Measurements from ENCODE around the gene EIF3L.
A peak's percentile ranks its signal among the peaks of the same experiment; 100 is the strongest.

EIF3L gene

DNA sequence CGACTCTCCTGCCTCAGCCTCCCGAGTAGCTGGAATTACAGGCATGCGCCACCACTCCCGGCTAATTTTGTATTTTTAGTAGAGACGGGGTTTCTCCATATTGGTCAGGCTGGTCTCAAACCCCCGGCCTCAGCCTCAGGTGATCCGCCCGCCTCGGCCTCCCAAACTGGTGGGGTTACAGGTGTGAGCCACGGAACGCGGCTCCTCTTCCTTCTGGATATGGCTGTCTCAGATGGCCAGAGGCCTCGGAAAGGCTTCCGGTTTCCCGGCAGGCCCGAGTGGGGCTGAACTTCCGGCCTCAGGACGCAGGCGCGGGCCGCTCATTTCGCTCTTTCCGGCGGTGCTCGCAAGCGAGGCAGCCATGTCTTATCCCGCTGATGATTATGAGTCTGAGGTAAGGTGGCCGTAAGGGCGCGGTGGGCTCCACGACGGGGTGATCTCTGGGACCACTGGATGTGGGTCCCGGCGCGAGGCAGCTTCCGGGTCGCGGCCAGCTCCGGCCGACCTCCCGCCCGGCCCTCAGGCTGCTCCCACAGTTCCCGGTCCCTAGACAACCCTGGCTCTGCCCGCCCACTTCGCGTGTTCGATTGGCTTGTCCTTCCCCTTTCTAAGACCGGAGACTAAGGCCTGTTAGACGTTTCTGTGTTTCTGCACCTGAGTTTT is at the start of gene EIF3L:
TSS of gene EIF3L (plus strand) at position 331 of the 663 bp plus-strand sequence. CDS start at position 362, 31 bp downstream.
- peak; percentile 95 for DNase-seq

DNA sequence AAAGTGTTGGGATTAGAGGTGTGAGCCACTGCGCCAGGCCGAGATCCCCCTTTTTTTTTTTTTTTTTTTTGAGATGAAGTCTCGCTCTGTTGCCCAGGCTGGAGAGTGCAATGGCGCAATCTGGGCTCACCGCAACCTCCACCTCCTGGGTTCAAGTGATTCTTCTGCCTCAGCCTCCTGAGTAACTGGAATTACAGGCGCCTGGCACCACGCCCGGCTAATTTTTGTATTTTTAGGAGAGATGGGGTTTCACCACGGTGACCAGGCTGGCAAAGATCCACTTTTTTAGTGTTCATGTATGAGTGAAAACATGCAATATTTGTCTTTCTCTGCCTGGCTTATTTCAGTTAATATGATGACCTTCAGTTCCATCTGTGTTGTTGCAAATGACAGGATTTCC is 49.2 kb upstream of the EIF3L start:
- peak; percentile 25 for DNase-seq

DNA sequence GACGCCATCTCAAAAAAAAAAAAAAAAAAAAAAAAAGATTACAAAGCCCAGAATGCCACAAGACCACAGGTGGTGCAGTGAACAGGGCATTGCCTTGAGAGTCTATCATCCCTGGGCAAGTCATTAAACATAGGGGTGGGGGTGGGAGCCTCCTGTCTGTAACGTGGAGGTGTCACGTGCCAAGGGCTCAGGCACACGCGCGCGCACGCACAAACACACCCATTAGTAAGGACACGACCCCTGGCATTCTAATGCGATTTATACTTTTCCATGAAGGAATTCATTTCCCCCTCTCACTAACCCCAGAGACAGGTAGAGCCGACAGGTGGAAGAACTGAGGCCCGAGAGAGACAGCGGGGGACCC is 47.3 kb upstream of the EIF3L start:
- DNase-seq = peak; percentile 61

DNA sequence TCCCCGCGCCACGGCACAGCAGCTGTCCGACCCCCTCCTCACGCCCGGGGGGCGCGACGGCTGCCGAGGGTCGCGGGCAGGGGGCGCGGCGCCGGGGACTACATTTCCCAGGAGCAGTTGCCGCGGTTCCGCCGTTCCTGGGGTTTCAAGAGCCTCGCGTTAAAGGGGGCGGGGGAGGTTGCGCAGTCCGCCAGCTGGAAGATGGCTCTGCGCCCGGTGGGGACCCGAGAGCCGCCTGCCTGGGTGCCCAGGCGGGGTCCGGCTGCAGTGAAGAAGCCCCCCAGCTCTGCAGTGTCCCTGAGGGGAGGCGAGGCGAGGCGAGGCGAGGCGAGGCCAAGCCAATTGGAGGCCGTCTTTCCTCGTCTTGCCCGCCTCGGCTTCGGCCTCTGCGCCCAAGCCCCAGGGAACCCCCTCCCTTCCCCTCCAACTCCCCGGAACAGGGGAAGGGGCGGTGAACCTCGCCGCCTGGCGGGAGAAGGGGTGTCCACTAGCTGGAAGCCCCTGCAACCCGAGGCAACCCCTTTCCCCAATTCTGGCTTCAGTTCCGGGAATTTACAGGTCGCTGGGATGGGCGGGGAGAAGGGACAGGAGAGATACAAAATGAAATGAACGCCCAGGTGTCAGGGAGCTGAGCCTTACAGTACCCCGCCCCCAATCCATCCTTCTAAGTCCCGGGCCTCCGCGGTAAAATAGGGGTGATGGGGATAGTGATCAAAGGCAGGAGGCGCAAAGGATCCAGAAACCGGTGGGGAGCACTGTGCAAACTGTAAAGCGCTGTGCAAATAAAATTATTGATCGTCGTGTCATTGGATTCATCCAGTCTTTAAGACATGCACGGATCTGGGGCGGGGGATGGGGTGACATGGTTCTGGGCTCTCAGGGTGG is 46.7 kb upstream of the EIF3L start:
- peak; percentile 84 for DNase-seq

DNA sequence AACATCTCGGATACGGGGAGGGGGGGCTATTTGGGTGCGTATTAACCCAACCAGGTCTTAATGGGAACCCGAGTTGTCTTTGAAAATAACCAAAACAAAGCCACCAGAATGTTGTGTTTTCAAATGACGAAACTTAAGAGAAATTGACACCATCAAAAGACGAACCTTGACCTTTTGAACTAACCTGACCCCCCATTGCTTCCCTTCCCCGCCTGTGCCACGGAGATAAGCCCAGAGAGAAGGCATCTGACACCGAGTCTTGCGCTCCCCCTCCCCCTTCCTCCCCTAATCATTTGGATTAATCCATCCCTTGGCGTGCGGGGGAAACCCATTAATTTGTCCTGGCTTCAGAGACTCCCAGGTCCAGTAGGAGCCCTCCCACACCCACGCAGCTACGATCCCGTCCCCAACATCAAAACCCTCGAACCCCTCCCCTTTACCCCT is 46.0 kb upstream of the EIF3L start:
- DNase-seq = peak; percentile 90

DNA sequence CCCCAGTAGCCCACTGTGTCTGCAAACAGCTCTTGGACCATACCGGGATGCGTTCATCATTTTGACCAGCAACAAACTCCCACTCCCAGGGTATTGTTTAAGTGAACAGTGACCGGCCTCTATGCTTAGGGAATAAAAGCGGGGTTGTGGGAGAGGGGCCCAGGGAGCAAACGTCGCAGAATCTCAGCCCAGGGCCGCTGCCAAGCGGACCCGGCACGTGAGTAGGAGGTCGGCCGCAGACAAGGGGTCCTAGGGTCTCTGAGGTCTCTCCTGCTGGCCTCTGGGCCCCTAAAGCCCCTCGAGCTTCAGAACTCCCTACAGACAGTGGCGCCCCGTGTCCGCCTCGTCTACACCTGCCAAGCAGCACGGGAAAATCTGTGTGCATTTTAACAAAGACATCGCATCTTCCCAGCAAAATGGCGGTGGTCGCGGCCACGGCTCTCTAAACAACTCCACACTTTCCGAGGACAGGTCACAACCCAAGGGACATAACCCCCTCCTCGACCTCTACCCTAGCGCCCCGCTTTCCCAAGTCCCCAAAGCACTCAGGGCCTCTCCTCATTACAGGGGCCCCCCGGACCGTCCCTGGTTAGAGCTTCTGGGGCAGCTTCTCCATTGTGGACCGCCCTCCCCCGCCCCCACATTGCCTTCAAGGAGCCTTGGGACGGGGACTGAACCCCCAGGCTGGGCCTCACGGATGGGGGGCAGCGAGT is 45.4 kb upstream of the EIF3L start:
- DNase-seq = peak; percentile 90

DNA sequence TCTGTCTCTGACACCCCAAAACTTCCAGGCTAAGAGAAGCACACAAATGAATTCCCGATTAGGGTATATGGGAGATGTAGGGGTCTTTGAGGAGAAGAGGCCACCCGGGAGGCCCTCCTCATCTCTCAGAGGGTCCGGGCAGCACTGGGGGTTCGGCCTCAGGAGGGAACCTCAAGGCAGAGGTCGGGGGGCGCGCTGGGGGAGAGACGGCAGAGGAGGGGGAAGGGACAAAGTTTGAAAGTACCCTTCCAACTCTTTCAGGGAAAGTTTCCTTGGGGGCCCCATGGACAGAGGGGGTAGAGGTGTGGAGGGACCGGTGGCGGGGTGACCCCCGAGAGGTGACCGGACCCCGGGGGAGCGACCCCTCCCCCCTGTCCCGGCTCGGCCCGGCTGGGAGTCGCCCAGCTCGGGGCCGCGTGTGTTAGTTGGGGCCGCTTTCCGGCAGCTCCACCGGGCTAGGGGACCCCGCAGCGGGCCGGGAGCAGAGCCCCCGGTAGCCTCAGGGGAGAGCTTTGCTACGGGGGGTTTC is 44.8 kb upstream of the EIF3L start:
- peak; percentile 49 for DNase-seq

DNA sequence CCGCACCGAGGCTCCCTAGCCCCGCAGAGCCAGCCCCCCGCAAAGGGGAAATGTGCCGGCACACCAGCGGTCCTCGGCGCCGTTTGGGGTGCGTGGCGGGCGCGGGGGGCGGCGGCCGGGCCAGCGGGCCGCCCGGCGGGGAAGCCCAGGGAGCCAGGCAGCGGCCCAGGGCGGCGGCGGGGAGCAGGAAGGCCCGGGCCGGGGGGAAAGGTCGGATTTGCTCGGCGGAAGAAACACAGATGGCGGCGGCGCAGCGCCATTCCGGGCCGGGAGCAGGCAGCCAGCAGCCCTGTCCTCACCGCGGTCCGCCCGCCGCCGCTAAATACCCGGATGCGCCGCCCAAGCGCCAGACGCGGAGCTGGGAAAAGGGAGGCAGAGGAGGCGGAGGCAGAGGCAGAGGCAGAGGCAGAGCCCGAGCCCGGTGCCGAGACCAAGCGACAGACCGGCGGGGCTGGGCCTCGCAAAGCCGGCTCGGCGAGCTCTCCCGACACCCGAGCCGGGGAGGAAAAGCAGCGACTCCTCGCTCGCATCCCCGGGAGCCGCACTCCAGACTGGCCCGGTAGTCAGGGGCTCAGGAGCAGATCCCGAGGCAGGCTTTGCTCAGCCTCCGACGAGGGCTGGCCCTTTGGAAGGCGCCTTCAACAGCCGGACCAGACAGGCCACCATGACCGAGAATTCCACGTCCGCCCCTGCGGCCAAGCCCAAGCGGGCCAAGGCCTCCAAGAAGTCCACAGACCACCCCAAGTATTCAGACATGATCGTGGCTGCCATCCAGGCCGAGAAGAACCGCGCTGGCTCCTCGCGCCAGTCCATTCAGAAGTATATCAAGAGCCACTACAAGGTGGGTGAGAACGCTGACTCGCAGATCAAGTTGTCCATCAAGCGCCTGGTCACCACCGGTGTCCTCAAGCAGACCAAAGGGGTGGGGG is 44.1 kb upstream of the EIF3L start:
- peak; percentile 93 for DNase-seq

DNA sequence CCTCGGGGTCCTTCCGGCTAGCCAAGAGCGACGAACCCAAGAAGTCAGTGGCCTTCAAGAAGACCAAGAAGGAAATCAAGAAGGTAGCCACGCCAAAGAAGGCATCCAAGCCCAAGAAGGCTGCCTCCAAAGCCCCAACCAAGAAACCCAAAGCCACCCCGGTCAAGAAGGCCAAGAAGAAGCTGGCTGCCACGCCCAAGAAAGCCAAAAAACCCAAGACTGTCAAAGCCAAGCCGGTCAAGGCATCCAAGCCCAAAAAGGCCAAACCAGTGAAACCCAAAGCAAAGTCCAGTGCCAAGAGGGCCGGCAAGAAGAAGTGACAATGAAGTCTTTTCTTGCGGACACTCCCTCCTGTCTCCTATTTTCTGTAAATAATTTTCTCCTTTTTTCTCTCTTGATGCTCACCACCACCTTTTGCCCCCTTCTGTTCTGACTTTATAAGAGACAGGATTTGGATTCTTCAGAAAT is 43.4 kb upstream of the EIF3L start:
- DNase-seq = no peak

DNA sequence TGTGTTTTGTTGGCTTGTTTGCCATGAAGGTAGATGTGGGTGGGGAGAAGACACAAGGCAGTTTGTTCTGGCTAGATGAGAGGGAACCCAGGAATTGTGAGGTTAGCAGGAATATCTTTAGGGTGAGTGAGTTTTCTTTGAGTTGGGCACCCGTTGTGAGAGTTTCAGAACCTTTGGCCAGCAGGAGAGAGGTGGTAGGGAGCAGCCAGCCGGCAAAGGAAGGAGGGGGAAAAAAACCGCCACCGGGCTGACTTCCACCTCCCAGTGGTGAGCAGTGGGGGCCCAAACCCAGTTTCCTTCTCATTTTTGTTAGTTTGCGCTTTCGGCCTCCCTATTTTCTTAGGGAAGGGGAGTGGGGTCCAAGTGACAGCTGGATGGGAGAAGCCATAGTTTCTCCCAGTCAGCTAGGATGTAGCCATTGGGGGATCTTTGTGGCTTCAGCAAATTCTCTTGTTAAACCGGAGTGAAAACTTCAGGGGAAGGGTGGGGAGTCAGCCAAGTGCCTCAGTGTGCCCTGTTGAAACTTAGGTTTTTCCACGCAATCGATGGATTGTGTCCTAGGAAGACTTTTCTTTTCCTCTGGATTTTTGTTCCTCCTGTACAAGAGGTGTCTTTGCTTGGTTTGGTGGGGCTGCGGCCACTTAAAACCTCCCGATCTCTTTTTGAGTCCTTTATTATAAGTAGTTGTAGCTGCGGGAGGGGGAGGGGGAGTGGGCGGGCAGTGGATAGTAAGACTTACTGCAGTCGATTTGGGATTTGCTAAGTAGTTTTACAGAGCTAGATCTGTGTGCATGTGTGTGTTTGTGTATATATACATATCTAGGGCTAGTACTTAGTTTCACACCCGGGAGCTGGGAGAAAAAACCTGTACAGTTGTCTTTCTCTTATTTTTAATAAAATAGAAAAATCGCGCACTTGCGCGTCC is 42.5 kb upstream of the EIF3L start:
- DNase-seq = peak; percentile 56

DNA sequence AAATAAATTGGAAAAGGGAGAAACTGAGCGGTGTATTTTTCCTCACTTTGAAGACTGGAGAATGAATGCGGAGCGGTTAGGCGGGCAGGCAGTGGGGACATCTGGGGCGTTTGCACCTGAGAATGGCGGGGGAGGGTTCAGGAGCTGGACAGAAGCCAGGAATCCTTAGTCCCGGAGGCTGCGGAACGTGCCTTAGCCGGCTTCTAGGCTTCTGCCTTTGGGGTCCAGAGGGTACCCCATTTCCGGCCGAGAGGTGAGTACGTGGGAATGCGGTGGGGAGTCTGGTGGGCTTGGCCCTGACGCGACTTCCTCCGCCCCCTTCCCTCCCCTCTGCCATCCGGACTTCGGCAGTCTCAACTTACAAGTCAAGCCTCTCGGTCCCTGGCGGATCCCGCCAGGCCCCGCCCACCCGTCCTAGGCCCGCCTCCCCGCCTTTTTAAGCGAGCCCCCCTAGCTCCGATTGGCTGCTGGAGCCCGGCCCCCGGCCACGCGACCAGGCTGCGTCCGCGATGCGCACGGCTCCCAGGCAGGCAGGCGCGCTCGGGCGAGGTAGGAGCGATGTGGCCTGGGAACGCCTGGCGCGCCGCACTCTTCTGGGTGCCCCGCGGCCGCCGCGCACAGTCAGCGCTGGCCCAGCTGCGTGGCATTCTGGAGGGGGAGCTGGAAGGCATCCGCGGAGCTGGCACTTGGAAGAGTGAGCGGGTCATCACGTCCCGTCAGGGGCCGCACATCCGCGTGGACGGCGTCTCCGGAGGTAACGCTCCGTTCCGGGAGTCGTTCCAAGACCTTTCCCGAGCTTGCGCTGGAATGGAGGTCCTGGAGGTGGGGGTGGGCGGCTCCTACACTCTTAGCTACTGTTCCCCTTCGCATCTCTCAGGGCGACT is 41.6 kb upstream of the EIF3L start, which contains the start of gene GCAT:
TSS of gene GCAT (plus strand) at position 525 of the 884 bp plus-strand sequence. CDS start at position 559, 34 bp downstream.
- DNase-seq = peak; percentile 99

DNA sequence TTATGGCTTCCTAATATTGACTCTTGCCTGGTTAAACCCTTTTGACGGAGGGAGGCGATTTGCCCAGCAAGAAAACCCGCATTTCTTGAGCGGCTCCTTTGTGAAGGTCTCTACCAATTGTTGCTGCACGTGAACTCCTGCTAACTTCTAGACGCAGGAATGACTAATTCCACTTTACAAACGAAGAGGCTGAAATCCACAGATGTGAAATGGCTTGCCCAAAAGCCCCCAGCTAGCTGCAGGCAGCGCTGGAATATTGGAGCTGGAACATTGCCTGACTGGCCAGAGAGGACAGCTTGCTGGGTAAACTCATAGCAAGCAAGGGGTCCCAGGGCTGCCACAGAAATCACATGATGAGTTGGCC is 40.9 kb upstream of the EIF3L start:
- DNase-seq = no peak

DNA sequence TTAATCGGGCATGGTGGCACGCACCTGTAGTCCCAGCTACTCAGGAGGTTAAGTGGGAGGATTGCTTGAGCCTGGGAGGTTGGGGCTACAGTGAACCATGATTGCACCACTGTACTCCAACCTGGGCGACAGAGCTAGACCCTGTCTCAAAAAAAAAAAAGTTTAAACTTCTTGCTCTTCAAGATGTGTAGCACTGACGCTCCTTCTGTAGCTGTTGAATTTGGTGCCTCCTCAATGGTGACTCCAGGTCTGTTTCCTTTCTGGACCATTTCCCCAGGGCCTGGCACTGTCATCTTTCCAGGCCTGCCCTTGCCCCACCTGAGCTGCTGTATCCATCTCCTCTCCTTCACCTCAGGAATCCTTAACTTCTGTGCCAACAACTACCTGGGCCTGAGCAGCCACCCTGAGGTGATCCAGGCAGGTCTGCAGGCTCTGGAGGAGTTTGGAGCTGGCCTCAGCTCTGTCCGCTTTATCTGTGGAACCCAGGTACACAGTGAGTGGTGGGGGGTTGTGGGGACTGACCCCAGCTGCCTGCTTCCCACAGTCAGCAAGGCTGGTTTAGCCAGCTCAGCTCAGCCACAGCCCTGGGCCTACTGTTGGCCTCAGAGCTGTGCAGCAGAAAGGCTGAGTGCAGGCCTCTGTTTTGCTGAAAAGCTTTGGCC is 39.4 kb upstream of the EIF3L start:
- DNase-seq = no peak

DNA sequence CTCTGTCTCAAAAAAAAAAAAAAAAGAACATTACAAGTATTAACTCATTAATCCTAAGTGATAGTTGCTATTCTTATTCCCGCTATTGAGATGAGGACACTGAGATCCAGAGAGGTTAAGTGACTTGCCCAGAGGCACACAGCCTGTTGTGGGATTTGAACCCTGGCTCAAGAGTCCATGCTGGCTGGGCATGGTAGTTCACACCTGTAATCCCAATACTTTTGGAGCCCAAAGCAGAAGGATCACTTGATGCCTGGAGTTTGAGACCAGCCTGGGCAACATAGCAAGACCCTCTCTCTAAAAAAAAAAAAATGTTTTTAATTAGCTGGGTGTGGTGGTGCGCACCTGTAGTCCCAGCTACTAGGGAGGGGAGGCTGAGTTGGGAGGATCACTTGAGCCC is 37.4 kb upstream of the EIF3L start:
- no peak for DNase-seq

DNA sequence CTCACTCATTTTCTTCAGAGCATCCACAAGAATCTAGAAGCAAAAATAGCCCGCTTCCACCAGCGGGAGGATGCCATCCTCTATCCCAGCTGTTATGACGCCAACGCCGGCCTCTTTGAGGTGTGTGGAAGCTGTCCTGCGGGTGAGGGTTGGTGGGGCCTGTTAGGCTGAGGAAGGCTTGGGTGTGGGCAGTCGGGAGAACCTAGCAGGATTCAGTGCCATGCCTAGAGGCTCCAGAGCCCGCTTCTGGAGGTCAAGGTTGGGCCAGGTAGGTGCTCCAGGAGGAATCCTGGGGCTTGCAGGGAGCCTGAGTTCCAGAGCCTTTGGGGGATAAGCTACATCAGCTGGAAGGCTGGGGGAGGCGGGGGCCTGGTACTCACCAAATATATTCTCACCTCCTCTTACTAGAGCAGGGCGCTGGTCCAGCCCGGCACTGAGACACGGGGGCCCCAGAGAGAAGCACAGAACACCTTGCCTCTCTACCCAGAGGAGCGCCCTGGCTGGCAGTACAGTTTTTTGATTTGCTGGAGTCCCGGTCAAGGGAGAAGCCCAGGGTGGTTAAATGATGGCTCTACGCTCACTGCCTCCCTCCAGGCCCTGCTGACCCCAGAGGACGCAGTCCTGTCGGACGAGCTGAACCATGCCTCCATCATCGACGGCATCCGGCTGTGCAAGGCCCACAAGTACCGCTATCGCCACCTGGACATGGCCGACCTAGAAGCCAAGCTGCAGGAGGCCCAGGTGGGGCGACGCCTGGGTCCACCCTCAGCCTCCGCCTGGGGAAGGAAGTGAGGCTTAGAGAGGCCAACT is 36.1 kb upstream of the EIF3L start:
- no peak for DNase-seq

DNA sequence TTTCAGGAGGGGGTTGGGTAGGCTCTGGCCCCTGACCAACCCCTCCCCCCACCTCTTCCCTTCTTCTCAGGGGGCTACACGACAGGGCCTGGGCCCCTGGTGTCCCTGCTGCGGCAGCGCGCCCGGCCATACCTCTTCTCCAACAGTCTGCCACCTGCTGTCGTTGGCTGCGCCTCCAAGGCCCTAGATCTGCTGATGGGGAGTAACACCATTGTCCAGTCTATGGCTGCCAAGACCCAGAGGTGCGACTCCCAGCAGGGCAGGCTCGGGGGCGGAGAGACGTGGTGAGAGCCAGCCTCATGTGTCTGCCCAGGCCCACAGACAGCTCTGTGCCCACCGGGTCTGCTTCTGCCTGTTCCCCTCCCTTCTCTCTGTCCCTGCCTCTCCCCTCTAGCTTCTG is 33.6 kb upstream of the EIF3L start:
- no peak for DNase-seq

DNA sequence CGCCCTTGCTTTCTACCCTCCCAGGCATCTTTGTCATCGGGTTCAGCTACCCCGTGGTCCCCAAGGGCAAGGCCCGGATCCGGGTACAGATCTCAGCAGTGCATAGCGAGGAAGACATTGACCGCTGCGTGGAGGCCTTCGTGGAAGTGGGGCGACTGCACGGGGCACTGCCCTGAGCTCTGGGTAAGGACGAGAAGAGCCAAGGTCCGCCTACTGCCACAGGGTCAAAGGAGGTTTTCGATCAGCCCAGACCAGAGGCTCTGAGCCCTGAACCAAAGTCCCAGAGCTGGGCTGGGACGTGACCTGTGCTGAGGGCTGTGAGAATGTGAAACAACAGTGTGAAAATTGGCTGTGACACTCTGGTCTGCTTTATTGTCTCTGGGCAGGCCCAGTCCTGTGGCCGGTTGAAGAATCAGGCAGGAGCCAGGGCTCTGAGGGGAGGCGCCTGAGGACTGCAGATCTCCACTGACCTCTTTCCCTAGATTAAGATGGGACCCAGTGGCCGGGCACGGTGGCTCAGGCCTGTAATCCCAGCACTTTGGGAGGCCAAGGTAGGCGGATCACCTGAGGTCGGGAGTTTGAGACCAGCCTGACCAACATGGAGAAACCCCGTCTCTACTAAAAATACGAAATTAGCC is 32.6 kb upstream of the EIF3L start:
- no peak for DNase-seq

All from NCI-H69 (cell line).